ENCODE data around the gene TFF2.

TFF2 gene

DNA sequence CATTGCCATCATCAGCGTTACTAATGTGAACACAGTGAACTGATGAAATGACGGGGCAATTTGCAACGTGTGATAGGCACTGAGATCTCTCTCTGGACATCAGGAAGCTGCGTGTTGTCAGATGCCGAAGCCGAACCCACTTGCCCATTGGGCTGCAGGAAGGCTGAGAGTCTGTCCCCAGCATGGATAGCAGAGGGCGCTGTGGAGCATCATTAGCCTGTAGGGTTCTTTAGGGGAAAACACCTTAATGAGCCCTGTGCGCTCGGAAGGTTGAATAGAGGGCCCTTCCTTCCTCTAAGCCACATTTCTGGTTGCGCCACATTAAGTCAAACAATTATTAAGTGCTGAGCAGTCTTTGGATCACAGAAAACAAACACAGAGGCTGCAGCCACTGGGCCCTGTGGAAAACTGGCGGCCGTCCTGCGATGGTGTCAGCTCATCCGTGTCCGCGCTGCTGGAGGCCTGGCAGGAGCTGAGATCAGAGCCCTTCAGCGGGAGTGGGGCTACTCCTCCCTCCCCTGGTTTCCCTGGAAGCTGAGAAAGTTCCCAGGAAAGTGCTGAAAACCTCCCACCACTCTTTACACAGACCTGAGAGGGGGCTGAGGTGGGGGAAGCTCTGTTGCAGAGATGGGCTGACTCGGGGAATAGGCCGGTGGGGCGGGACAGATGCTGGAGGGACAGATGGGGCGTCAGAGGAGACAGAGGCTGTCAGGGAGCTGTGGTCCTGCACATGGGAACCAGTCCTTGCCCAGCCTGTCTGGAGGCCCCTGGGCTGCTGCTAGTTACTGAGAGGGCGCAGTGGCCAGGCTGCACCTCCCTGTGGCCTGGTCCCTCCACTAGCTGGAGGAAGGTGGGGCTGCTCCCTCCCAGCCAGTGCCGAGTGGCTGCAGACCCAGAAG lies 12.7 kb downstream of the TFF2 start:
- Histone ChIP-seq H3K9me3 (ENCODE audit: control insufficient read depth, low read length) (no peaks in the 10 kb centered on the region), H3K36me3 (ENCODE audit: control insufficient read depth, insufficient read depth, low read length) (no peaks in the 10 kb centered on the region), H3K4me3 (ENCODE audit: low read length) (peak overlapping the region; percentile 1), H3K27me3 (ENCODE audit: control insufficient read depth, insufficient read depth, low read length) (no peaks in the 10 kb centered on the region), H3K9ac (ENCODE audit: low read length) (peak overlapping the region; percentile 55), H3K4me1 (ENCODE audit: control insufficient read depth, insufficient read depth, low read length) (peaks cover 13% of the 10 kb centered on the region)

DNA sequence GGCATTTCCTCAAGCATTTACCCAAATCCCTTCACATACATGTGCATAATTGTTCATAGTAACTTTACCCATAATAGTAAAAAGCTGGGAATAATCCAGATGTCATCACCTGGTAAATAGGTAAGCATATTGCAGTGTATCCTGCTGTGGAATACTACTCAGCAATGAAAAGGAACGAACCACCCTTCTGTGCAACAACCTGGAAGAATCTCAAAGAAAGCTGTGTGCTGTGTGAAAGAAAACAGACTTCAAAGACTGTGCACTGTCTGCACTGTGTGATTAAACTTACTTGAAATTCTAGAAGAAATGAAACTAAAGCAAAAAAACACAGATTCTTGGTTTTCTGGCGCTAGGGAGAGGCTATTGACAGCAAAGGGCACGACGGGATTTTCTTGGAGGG lies 13.5 kb downstream of the TFF2 start:
- H3K4me3 ChIP-seq (ENCODE audit: low read length), result no peak overlapping the region
- peaks cover 13% of the 10 kb centered on the region for H3K4me1 ChIP-seq (ENCODE audit: control insufficient read depth, insufficient read depth, low read length)
- H3K9me3 ChIP-seq (ENCODE audit: control insufficient read depth, low read length), result no peaks in the 10 kb centered on the region
- no peaks in the 10 kb centered on the region for H3K27me3 ChIP-seq (ENCODE audit: control insufficient read depth, insufficient read depth, low read length)
- no peaks in the 10 kb centered on the region for H3K36me3 ChIP-seq (ENCODE audit: control insufficient read depth, insufficient read depth, low read length)
- no peak overlapping the region for H3K9ac ChIP-seq (ENCODE audit: low read length)

DNA sequence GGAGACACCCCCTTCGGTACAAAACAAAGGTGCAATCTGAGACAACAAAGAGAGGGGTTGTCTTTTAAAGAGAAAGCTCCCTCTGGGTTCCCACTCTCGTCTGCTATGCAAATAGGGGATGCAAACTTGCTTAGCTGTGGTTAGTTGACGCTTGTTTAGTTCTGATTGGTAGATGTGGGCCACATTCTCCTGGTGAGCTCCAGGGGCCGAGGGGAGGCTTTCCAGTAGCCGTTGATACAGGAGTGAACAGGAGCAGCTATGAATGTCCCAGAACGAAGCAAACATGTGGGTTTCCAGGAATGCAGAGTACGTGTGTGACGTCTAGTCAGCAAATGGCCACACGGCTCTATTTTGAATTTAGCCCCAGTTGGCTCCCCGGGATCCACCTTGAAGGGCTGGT lies 14.7 kb downstream of the TFF2 start:
- no peaks in the 10 kb centered on the region for H3K27me3 ChIP-seq (ENCODE audit: control insufficient read depth, insufficient read depth, low read length)
- no peak overlapping the region for H3K9ac ChIP-seq (ENCODE audit: low read length)
- no peak overlapping the region for H3K4me3 ChIP-seq (ENCODE audit: low read length)
- peaks cover 18% of the 10 kb centered on the region for H3K4me1 ChIP-seq (ENCODE audit: control insufficient read depth, insufficient read depth, low read length)
- peaks cover 6% of the 10 kb centered on the region for H3K9me3 ChIP-seq (ENCODE audit: control insufficient read depth, low read length)
- H3K36me3 ChIP-seq (ENCODE audit: control insufficient read depth, insufficient read depth, low read length), result no peaks in the 10 kb centered on the region

DNA sequence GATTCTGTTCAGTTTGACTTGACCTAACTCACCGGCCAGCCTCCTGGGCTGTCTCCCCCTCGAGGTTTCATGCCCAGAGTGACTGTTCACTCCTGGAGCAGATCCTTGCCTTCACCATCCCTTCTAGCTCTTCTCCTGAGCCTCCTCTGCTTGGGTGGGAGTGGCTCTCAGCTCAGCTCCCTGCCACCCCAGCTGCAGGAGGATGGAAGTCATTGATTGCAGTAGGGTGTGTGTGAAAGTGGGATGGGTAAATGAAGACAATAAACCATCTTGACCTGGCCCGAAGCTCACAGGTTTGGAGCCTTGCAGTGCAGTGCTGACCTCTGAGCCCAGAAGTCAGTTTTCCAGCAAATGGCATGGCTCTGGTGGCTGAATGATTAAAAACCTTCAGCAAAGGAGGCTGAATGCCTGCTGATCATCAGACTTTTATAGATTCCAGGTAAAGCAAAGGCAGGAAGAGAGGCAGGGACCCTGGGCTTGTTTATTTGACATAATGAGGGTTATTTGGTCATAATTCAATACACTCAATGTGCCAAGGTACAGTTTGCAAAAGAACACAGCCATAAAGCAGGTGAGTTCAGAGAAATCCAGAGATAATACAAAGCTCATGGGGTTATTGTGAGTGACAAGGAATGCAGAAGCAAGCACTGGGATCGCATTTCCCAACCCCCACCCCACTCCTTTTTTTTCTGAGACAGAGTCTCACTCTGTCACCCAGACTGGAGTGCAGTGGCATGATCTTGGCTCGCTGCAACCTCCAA lies 18.1 kb downstream of the TFF2 start:
- Histone ChIP-seq H3K9ac (ENCODE audit: low read length) (no peak overlapping the region), H3K9me3 (ENCODE audit: control insufficient read depth, low read length) (peaks cover 6% of the 10 kb centered on the region), H3K36me3 (ENCODE audit: control insufficient read depth, insufficient read depth, low read length) (no peaks in the 10 kb centered on the region), H3K4me3 (ENCODE audit: low read length) (no peak overlapping the region), H3K4me1 (ENCODE audit: control insufficient read depth, insufficient read depth, low read length) (peaks cover 19% of the 10 kb centered on the region), H3K27me3 (ENCODE audit: control insufficient read depth, insufficient read depth, low read length) (no peaks in the 10 kb centered on the region)

DNA sequence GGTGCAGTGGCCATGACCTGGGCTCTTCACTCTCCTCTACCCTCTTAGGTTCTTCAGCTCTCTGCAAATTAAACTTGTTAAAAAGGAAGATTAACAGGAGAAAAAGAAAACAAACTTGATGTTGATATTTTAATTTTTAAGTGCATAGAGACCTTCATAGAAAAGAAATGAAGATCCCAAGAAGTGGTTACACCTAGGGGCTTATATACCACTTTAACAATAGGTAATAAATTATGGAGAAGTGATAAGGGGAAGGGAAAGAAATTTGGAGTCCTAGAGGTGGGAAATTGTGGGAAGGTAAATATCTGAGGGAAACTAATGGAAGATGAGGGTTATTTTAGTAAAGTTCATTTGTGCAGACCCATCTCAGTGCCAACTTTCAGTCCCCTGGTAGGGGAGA lies 19.1 kb downstream of the TFF2 start:
- H3K4me3 ChIP-seq (ENCODE audit: low read length), result no peak overlapping the region
- H3K9ac ChIP-seq (ENCODE audit: low read length), result no peak overlapping the region
- H3K36me3 ChIP-seq (ENCODE audit: control insufficient read depth, insufficient read depth, low read length), result no peaks in the 10 kb centered on the region
- H3K27me3 ChIP-seq (ENCODE audit: control insufficient read depth, insufficient read depth, low read length), result no peaks in the 10 kb centered on the region
- peaks cover 18% of the 10 kb centered on the region for H3K4me1 ChIP-seq (ENCODE audit: control insufficient read depth, insufficient read depth, low read length)
- peaks cover 6% of the 10 kb centered on the region for H3K9me3 ChIP-seq (ENCODE audit: control insufficient read depth, low read length)

DNA sequence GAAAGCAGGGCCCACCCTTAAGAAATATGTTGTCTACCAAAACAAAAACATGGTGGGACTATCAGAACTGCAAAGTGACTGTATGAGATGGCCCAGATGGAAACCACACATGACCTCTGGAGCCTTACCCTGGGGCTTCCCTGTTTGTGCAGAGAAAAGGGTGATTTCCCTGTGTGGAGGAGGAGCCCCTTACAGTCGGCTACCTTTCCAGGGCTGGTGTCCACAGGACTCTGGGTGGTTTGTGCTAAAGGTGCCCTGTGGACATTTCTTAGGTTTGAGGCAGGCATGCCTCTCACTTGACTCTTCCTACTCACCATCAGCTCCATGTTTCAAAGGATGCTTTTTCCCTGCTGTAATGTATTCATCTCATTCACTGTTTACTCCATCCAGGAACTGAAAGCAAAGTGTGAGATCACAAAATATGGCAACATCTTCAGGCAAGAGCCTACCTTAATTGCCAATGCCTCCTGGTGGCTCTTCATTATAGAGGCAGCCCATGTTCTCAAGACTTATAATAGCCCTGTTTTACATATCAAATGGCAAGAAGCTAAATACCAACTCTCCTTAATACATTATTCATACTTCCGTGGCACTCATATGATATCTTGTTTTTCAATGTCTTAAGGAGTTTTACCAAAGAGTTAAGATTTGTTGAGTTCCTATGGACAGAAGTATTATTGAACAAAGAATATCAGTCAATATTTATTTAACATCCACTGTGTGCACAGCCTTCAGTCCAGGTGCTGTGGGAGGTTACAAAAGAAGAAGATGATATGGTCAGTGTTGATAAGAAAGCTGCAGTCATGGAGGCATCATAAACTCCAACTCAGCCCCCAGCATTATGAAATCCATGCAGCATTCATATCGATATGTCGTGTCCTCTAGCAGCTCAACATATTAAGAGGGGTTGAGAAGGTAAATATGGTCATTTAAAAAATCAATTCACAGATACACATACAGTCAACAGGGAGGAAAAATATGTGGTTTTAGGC lies 20.1 kb downstream of the TFF2 start:
- Histone ChIP-seq H3K4me1 (ENCODE audit: control insufficient read depth, insufficient read depth, low read length) (peaks cover 18% of the 10 kb centered on the region), H3K27me3 (ENCODE audit: control insufficient read depth, insufficient read depth, low read length) (no peaks in the 10 kb centered on the region), H3K9ac (ENCODE audit: low read length) (no peak overlapping the region), H3K4me3 (ENCODE audit: low read length) (no peak overlapping the region), H3K36me3 (ENCODE audit: control insufficient read depth, insufficient read depth, low read length) (no peaks in the 10 kb centered on the region), H3K9me3 (ENCODE audit: control insufficient read depth, low read length) (peaks cover 6% of the 10 kb centered on the region)

DNA sequence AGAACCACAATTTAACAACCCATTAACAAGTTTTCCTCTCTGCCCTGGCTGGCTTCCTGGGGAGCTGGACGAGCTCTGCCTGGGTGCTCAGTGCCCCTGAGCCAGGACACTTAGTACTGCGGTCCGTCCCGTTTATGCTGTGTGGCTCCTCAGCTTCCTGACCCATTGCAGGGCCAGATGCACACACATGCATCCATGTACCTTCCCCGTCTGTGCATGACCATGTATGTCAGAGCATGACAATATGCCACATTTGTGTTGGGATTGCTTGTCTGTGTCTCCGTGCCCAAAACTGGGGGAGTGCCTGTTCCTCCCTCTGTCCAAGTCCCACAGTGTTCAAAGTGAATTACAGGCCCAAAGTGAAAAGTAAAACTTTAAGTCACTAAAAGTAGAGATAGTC lies 25.9 kb downstream of the TFF2 start:
- H3K27me3 ChIP-seq (ENCODE audit: control insufficient read depth, insufficient read depth, low read length), result no peaks in the 10 kb centered on the region
- no peaks in the 10 kb centered on the region for H3K36me3 ChIP-seq (ENCODE audit: control insufficient read depth, insufficient read depth, low read length)
- no peak overlapping the region for H3K4me3 ChIP-seq (ENCODE audit: low read length)

DNA sequence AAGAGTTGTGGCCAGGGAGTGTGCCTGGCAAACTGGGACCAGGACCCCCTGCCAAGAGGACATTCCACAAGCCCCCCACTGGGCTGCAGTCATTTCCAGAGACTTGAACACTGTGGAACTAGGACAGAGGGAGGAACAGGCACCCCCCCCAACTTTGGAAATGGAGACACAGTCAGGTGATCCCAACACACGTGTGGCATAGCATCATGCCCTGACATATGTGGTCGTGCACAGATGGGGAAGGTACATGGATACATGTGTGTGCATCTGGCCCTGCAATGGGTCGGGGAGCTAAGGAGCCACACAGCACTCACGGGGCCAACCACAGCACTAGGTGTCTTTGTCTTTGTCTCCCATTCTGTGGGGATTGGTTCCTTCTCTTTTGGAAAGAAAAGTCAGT lies 28.9 kb downstream of the TFF2 start:
- peaks cover 23% of the 10 kb centered on the region for H3K4me1 ChIP-seq (ENCODE audit: control insufficient read depth, insufficient read depth, low read length)
- H3K9me3 ChIP-seq (ENCODE audit: control insufficient read depth, low read length), result no peaks in the 10 kb centered on the region
- no peak overlapping the region for H3K9ac ChIP-seq (ENCODE audit: low read length)
- H3K4me3 ChIP-seq (ENCODE audit: low read length), result no peak overlapping the region
- H3K27me3 ChIP-seq (ENCODE audit: control insufficient read depth, insufficient read depth, low read length), result no peaks in the 10 kb centered on the region
- no peaks in the 10 kb centered on the region for H3K36me3 ChIP-seq (ENCODE audit: control insufficient read depth, insufficient read depth, low read length)

More for the DNA sequence above, 25.9 kb downstream of the TFF2 start:
- H3K4me1 ChIP-seq (ENCODE audit: control insufficient read depth, insufficient read depth, low read length), result peaks cover 9% of the 10 kb centered on the region
- H3K9ac ChIP-seq (ENCODE audit: low read length), result no peak overlapping the region
- H3K9me3 ChIP-seq (ENCODE audit: control insufficient read depth, low read length), result no peaks in the 10 kb centered on the region

DNA sequence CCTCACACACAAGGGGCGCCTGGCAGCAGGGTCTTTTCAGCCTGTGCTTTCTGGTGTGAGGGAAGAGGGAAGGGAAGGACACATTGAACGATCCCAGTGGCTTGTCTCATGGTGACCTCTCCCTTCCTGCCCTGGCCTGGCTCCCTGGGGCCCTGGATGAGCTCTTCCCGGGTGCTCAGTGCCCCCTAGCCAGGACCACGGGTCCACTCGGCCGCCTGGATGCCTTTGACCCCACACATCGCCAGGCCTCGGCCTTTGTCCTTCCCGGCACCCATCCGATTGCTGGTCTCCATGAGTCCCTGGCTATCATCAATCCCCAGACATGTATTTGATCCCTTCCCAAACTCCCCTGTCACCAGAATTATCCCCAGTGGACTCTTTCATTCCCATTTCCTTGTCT lies 29.6 kb downstream of the TFF2 start:
- H3K36me3 ChIP-seq (ENCODE audit: control insufficient read depth, insufficient read depth, low read length), result no peaks in the 10 kb centered on the region
- no peak overlapping the region for H3K9ac ChIP-seq (ENCODE audit: low read length)
- H3K4me3 ChIP-seq (ENCODE audit: low read length), result no peak overlapping the region
- no peaks in the 10 kb centered on the region for H3K9me3 ChIP-seq (ENCODE audit: control insufficient read depth, low read length)
- H3K4me1 ChIP-seq (ENCODE audit: control insufficient read depth, insufficient read depth, low read length), result peaks cover 29% of the 10 kb centered on the region
- no peaks in the 10 kb centered on the region for H3K27me3 ChIP-seq (ENCODE audit: control insufficient read depth, insufficient read depth, low read length)

DNA sequence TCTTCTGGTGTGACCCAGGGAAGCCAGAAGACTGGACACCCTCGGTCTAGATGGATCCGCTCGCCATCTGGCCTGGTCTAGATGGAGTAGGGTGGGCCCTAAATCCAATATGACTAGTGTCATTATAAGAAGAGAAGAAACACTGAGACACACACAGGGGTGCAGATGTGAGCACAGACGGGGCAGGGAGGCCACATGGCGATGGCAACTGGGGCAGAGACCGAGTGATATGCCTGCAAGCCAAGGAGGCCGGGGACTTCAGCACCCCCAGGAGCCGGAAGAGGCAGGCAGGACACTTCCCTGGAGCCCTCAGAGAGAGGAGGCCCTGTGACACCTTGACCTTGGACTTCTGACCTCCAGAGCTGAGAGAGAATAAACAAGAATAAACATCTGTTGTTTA lies 30.0 kb downstream of the TFF2 start:
- H3K9ac ChIP-seq (ENCODE audit: low read length), result no peak overlapping the region
- no peak overlapping the region for H3K4me3 ChIP-seq (ENCODE audit: low read length)
- no peaks in the 10 kb centered on the region for H3K9me3 ChIP-seq (ENCODE audit: control insufficient read depth, low read length)
- peaks cover 34% of the 10 kb centered on the region for H3K4me1 ChIP-seq (ENCODE audit: control insufficient read depth, insufficient read depth, low read length)
- H3K36me3 ChIP-seq (ENCODE audit: control insufficient read depth, insufficient read depth, low read length), result no peaks in the 10 kb centered on the region
- no peaks in the 10 kb centered on the region for H3K27me3 ChIP-seq (ENCODE audit: control insufficient read depth, insufficient read depth, low read length)

DNA sequence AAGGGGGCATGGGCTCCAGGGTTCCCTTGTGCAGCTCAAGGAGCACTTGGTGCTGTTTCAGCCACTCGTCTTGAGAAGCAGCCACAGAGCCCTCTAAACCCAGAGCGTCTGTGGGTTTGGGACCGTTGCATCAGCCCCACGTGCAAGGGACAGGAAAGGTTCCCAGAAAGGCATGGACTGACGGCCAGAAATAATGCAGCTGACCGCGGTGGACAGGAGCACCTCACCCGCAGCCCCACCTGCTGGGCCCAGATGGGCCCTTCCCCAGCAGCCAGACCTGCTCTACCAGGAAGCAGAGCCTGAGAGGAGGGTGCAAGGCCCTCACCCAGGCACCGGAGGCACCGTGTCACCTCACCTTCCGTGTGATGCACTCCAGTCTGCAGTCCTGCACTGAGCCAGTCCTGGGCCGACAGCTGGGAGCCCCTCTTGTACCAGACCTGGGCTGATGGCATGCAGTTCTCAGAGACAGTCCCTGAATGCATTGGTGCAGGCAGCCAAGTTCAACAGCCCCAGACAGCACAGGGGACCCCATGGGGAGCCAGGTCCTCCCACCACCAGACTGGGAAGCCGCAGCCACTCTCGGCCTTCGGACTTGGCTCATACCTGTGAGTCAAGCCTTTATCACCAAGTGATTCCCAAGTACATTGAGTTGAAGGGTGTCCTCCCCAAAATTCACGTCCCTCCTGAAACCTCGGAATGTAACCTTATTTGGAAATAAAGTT lies 30.8 kb downstream of the TFF2 start:
- no peak overlapping the region for H3K4me3 ChIP-seq (ENCODE audit: low read length)
- H3K9ac ChIP-seq (ENCODE audit: low read length), result no peak overlapping the region
- peaks cover 41% of the 10 kb centered on the region for H3K4me1 ChIP-seq (ENCODE audit: control insufficient read depth, insufficient read depth, low read length)
- no peaks in the 10 kb centered on the region for H3K36me3 ChIP-seq (ENCODE audit: control insufficient read depth, insufficient read depth, low read length)
- H3K9me3 ChIP-seq (ENCODE audit: control insufficient read depth, low read length), result no peaks in the 10 kb centered on the region
- no peaks in the 10 kb centered on the region for H3K27me3 ChIP-seq (ENCODE audit: control insufficient read depth, insufficient read depth, low read length)

All from mucosa of stomach (tissue), 1 donor.